Keratinocyte (primary cell): Measurements from ENCODE around the gene CPTP.

Source experiments
- EZH2 ChIP-seq: IDR thresholded peaks from one replicate; pipeline ENCODE4 v1.6.1; 2012; ENCODE audit warnings: inconsistent platforms, mild to moderate bottlenecking, low read length, moderate library complexity
- TF ChIP-seq, protein P1 (sequence below), 3 experiments: IDR thresholded peaks in 1 of 3; conservative IDR thresholded peaks in 1 of 3; optimal IDR thresholded peaks in 1 of 3; 2 replicates in 2 of 3; 3 replicates in 1 of 3; pipeline versions ENCODE3 to v1.5.1; 2011; ENCODE audit warnings: low read length in 3 of 3, mild to moderate bottlenecking in 3 of 3, moderate library complexity in 2 of 3, control low read depth in 1 of 3, inconsistent platforms in 1 of 3; ENCODE audit not compliant: insufficient read depth in 2 of 3; ENCODE audit errors: extremely low read depth in 1 of 3

DNA sequence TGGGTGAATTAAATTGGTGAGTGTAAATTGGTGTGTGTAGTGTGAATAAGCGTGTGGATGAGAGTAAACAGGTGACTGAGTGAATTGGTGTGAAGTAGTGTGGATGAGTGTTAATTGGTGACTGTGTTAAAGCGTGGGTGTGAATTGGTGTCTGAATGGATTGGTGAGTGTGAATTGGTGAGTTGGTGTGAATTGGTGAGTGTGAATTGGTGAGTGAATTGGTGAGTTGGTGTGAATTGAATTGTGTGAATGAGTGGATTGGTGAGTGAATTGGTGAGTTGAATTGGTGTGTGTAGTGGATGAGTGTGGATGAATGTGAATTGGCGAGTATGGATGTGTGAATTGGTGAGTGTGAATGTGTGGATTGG is 42.1 kb downstream of the CPTP start:
- TF ChIP-seq, protein P1, sequence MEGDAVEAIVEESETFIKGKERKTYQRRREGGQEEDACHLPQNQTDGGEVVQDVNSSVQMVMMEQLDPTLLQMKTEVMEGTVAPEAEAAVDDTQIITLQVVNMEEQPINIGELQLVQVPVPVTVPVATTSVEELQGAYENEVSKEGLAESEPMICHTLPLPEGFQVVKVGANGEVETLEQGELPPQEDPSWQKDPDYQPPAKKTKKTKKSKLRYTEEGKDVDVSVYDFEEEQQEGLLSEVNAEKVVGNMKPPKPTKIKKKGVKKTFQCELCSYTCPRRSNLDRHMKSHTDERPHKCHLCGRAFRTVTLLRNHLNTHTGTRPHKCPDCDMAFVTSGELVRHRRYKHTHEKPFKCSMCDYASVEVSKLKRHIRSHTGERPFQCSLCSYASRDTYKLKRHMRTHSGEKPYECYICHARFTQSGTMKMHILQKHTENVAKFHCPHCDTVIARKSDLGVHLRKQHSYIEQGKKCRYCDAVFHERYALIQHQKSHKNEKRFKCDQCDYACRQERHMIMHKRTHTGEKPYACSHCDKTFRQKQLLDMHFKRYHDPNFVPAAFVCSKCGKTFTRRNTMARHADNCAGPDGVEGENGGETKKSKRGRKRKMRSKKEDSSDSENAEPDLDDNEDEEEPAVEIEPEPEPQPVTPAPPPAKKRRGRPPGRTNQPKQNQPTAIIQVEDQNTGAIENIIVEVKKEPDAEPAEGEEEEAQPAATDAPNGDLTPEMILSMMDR (optimal IDR thresholded peaks at IDR 0.05 in 1 of 3, IDR thresholded peaks at IDR 0.05 in 1 of 3, conservative IDR thresholded peaks at IDR 0.05 in 1 of 3; ENCODE audit: extremely low read depth in 1 of 3, insufficient read depth in 2 of 3, low read length in 3 of 3) = no peak
- TF ChIP-seq EZH2 = no peak
